GM19193 (cell line): ENCODE data around the gene BPTF.
"Not testable (repeated sequence)": the region's sequence is repeated elsewhere in the genome, so short reads cannot be mapped to it uniquely, and the experiment has no call there.

Source experiments
- POLR2A ChIP-seq: IDR thresholded peaks from 4 replicates; pipeline ENCODE4 v1.6.1; 2011; ENCODE audit not compliant: insufficient read depth, insufficient read length; ENCODE audit errors: extremely low read depth

BPTF gene

DNA sequence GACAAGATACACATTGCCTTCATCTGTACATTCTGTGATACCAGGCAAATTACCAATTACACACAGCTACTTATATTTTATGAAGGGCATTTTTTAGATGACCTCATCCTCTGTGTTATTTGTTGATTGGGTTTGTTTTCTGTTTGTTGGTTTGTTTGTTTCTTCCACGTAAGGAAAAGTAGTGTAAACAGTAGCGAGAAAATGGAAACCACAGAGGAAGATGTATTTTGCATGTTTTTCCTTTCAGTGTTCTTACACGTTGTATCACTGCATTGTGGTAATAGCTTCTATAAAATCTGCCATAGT, 158.0 kb downstream of the BPTF start:
- no peak for TF ChIP-seq POLR2A

DNA sequence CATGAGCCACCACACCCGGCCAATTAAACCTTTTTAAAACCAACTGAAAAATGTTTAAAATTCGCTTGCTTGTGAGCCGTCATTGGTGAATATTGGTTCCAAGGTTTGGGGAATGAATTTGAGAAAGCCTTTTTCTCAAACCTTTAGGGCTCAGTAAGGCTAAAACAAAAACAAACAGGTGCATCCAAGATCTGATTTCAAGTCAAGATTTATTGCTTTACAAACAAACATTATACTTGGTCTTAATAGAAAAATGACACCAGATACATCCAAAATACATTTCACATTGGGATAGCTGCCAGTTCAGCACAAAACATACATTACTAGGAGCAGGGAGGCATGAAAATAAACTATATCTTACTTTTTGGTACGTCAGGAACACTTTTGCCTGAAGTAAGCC, 165.6 kb downstream of the BPTF start:
- no peak for TF ChIP-seq POLR2A

DNA sequence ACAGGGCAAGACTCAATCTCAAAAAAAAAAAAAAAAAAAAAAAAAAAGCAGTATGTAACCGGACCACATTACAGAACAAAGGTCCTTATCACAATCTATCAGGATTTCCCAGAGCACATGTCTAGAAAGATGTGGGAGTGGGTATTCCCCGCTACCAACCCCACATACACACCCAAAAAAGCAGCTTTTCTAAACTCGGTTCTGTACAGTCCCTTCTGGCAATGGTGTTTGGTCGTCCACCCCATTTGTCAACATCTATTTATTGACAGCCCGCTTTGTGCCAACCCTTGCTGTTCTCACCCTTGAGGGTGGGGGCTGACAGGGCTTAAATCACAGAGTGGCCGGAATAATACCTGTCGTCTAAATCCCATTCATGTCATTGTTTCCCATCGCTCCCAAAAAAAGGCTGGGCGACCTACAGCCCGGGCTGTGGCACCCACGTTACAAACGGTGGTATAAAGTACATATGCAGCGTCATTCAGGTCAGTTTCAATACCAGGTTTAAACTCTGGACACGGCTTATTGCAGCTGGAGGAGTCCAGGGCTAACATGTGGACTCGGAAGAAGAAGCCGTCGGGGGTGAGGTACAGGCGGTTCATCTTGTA, 167.3 kb downstream of the BPTF start:
- no peak for TF ChIP-seq POLR2A

DNA sequence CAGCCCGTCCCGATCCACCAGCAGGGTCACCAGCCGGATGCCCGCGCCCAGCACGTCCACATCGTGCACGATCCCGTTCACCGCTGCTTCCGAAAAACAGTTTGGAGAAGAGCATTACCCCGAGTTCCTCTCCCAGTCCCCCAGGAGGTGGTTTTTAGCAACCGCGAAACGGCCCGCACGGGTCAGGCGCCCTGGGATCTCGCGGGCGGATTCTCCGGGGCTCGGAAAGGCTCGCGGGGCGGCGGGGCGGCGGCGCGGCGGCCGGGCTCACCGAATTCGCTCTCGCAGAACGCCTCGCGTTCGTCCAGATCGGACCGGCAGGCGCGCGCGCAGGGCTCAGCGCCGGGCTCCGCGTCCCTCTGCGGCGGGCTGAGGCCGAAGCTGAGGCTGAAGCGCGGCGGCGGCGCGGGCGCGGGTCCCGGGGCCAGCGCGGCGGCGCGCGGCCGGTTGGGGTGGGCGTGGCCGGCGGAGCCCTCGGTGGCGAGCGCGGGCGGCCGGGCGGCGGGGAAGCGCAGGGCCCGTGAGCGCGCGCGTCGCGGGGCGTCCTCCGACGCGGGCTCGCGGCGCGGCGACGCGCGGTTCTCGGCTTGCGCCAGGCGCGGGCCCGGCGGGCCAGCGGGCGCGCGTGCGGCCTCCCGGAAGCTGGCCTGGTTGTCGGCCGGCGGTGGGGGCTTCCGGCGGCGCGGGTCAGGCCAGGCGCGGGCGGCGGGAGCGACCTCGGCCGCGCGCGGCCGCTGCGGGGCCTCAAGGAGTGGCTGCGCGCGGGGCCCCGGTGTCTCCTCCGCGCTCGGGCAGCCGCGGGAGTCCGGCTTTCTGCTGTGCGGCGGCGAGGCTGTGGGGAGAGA, 168.1 kb downstream of the BPTF start:
- peak; percentile 60 for TF ChIP-seq POLR2A

DNA sequence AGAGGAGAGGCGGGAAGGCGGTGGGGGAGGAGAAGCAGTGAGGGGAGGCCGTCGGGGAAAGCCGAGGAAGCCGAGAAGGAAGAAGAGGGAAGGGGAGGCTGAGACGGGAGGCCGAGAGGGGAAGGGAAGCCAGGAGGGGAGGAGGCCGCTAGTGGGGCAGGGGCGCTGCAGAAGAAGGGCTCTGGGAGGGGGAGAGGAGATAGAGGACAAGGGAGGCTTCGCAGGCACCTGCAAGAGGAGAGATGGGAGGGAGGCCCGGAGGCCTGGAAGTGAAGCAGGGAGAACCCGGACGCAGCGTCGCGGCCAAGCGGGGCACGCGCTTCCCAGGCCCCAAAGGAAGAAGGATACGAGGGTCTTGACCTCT, 168.7 kb downstream of the BPTF start:
- TF ChIP-seq POLR2A: no peak

DNA sequence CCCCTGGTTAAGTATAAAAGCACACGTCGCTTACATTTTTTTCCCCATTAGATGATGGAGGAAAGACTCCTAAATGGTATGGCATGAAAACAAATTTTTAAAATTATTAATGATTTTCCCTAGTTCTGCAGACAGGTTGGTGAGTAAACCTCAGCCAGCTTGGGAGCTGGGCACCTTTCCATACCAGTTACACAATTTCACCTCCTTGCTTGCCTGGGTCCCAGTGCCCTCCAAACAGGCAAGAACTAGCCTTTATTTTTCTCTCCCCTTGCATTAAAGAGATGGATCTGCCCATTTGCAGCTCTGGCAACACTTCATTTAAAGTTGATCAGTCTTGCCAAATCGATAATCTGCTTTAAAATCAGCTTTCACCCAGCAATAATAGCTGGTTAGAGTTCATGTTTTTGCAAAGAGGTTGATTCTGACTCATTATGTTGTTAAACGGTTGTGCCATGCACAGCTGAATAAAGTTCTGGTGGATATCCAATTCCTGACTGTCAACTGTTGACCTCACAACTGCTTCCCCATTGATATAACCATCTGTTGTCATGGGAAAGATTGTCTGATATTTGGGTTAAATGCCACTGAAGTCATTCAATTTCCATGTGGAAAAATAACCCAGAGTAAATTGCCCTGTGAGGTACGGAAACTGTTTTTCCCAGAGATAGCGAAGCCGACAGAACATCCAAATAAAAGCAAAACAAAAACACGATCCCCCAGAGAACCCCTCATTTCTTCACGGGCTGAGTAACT, 169.7 kb downstream of the BPTF start:
- TF ChIP-seq POLR2A: no peak

DNA sequence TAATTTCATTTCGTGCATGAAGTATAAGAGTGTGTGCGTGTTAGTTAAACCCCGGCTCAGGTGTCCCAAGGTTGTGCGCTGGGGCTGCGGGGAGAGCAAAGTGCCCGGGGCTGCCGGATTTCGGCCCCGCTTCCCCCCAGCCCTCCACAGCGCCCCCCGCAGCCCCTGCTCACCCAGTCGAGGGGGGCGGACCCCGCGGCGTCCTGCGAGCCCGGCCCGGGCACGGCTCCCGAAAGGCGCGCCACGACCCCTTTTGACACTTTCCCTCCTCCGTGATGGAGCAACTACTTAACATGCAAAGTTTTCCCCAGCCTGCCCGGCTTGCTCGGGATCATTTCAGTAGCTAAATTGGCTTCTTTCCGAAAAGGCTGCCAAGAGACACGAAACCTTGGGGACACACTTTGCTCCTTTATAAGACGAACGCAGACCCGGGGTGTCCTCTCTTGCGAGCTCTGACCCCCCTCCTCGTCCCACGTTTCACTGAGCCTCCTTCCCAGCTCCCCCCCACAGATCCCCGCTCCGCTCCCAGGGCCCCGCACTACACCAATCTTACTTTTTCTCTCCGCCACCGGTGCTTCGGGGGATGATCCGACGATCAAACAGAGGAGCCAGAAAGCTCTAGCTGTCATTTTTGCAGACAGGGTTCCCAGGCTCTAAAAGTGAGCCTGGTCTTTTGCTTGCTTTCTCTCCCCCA, 170.4 kb downstream of the BPTF start:
- TF ChIP-seq POLR2A: no peak

DNA sequence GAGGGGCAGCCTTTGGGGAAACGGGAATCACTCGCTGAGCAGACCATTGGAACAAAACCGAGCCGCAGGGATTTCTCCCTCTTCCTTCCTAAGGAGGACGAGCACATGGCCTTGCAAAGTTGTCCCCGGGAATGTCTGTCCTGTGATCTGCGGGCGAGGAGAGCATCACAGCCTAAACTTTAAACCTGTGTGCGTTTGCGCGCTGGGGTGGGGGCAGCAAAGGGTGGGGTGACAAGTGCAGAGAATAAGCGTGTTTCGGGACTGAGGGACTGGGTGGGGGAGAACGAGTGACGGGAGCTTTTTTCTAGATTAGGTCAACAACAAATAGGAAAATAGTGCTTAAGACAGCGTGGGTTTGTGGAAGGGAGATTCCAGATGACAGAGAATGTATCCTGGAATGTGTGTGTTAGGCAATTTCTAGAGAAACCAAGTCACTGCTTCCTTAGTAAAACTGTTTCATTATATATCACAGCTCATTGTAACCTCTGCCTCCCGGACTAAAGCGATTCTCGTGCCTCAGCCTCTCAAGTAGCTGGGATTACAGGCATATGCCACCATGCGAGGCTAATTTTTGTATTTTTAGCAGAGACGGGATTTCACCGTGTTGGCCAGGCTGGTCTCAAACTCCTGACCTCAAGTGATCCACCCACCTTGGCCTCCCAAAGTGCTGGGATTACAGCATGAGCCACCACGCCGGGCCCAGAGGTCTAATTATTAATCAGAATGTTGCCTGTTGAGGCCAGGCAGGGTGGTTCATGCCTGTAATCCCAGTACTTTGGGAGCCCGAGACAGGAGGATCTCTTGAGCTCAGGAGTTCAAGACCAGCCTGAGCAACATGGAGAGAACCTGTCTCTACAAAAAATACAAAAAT, 171.2 kb downstream of the BPTF start, which contains the start of gene C17orf58:
Gene C17orf58 (minus strand): TSS at position 169 of the 871 bp plus-strand sequence. CDS start 271 bp downstream, outside the sequence.
- not testable (repeated sequence) for TF ChIP-seq POLR2A

DNA sequence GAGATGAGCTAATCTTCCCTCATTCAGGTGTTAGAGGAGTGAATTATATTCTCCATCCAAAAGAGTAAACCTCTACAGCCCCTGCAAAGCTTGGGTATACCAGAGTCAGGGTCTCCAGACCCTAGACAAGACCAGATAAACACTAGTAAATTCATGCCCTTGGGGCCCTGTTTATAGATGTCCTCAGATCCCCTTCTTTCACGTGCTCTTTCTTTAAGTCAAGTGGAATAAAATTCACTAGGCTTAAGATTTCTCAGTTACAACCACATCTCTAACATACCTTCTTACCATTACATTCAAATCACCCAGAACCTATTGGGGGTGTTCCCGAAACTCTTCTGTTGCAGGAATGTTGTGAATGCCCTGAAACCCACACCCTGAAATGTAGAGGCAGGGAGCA, 173.2 kb downstream of the BPTF start:
- no peak for TF ChIP-seq POLR2A

DNA sequence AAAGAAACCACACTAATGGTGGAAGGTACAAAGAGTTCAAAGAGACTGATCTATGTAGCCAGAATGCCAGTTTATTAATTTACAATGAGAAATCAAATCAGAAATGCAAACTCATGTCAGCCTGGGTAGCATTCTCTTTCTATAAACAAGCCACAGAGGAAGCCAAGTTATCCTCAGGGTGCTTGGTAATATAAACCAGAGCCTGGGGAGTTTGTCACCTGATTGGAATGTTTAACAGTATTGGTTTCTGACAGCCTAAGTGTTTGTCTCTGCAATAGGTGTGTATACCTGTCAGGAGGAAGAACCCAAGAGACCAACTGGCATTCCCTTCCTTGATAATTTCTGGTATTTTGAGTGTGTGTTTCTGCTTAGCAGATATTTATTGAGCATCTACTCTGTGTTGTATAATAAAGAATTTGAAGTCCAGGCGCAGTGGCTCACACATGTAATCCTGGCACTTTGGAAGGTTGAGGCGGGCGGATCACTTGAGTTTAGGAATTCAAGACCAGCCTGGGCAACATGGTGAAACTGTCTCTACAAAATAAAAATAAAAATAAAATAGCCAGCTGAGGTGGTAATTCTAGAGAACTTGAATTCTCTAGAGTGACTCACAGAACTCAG, 174.1 kb downstream of the BPTF start:
- no peak for TF ChIP-seq POLR2A

DNA sequence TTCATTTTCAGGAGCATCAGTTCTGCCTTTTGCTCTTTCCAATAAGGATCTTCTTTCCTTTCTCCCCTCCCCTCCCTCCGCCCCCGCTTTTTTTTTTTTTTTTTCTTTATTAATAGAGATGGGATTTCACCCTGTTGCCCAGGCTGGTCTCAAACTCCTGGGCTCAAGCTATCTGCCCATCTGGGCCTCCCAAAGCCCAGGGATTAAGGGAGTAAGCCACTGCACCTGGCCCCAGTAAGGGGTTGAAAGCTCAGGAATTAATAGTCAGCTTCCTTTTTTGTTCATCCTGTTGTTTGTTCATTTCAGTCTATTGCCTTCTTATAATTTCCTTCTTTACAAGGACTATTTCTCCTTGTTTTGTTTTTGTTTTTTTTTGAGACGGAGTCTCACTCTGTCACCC, 178.9 kb downstream of the BPTF start:
- TF ChIP-seq POLR2A: no peak

DNA sequence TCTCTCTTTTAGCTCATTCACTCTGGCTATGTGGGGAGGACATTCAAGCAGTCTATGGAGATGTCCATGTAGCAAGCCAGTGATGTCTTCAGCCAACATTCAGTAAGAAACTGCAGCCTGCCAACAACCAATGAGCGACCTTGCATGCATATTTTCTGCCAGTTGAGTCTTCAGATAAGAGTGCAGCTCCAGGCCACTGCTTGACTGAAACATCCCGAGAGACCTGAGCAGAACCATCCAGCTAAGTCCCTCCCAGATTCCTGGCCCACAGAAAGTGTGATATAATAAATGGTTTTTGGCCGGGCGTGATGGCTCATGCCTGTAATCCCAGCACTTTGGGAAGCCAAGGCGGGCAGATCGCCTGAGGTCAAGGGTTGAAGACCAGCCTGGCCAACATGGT, 181.5 kb downstream of the BPTF start:
- no peak for TF ChIP-seq POLR2A

DNA sequence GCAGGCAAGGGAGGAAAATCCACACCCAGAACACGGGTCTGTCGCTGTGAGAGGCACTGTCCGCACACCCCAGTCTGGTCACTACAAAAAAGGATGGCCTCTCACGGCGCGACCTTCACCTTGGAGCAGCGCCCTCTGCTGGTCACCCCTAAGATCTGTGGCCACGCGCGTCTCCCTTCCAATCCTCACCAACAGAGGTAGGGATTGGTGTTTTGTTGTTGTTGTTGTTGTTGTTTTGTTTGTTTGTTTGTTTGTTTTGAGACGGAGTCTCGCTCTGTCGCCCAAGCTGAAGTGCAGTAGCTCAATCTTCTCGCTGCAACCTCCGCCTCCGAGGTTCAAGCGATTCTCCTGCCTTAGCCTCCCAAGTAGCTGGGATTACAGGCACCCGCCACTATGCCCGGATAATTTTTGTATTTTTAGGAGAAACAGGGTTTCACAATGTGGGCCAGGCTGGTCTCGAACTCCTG, 185.9 kb downstream of the BPTF start:
- no peak for TF ChIP-seq POLR2A

DNA sequence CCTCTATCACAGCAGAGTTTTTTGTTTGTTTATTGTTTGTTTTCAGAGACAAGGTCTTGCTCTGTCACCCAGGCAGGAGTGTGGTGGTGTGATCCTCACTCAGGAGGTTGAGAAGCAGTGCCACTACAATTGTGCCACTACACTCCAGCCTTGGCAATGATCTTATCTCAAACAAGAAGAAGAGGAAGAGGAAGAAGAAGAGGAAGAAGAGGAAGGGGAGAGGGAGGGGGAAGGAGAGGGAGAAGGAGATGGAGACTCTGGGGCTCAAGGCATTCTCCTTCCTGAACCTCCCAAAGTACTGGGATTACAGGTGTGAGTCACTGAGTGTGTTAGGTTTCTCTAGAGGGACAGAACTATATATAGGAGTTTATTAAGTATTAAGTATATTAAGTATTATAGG, 188.1 kb downstream of the BPTF start:
- TF ChIP-seq POLR2A: no peak
